ENCODE data around the gene NTM.
A peak's percentile ranks its signal among the peaks of the same experiment; 100 is the strongest.

Gene NTM

DNA sequence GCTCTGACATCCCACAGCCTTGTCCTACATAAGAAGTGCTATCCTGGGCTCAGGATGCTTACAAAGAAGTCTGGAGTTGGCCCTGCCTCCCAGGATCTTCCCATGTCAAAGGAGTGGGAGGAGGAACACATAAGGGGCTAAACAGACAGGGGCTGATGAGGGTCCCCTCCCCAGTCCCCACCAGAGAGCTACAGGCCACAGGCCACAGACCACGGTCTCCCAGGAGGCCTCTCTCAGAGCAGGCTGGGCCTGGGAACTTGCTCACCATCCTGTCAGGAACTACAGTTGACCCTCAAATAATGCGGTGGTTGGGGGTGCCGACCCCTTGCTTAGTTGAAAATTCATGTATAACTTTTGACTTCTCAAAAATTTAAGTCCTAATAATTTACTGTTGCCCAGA, 315.5 kb downstream of the NTM start:
- no peak overlapping the region for H3K9ac ChIP-seq (ENCODE audit: low read length)
- H3K4ac ChIP-seq (ENCODE audit: low read depth in 1 of 2, low read length in 2 of 2): no peak overlapping the region
- no peak overlapping the region for H2AFZ ChIP-seq (ENCODE audit: low read depth, low read length)
- H3K18ac ChIP-seq (ENCODE audit: low read depth in 1 of 2, low read length in 2 of 2): no peak overlapping the region
- H2BK15ac ChIP-seq (ENCODE audit: low read depth, poor library complexity, severe bottlenecking): no peak overlapping the region
- no peak overlapping the region for H2BK5ac ChIP-seq (ENCODE audit: low read depth, low read length, poor library complexity, severe bottlenecking)
- no peaks in the 10 kb centered on the region for H3K79me1 ChIP-seq (replicated peaks; ENCODE audit: low read length, poor library complexity, severe bottlenecking)
- H3K14ac ChIP-seq (ENCODE audit: low read length in 2 of 2): no peak overlapping the region
- no peaks in the 10 kb centered on the region for H3K36me3 ChIP-seq (ENCODE audit: control insufficient read depth in 1 of 2, insufficient read depth in 2 of 2, low read depth in 1 of 2, low read length in 2 of 2)
- H2BK12ac ChIP-seq (ENCODE audit: low read length in 2 of 2): no peak overlapping the region
- no peak for DNase-seq
- H3K4me1 ChIP-seq (ENCODE audit: control insufficient read depth, insufficient read depth, low read depth, low read length): peaks cover 2% of the 10 kb centered on the region
- no peaks in the 10 kb centered on the region for H3K9me3 ChIP-seq (ENCODE audit: control insufficient read depth, low read length)
- no peak overlapping the region for H4K8ac ChIP-seq (ENCODE audit: low read length)
- no peak overlapping the region for H2AK5ac ChIP-seq (ENCODE audit: low read length, severe bottlenecking)
- no peak overlapping the region for H3K23ac ChIP-seq (ENCODE audit: low read length in 2 of 2)
- no peak overlapping the region for H3K27ac ChIP-seq (ENCODE audit: low read length, poor library complexity, severe bottlenecking)
- H3K4me2 ChIP-seq (ENCODE audit: low read length, poor library complexity, severe bottlenecking): no peak overlapping the region
- H4K91ac ChIP-seq (ENCODE audit: low read length): no peak overlapping the region
- 75% methylated on average over 2 of the region's 3 CpGs for WGBS
- H3K4me3 ChIP-seq (ENCODE audit: insufficient read depth in 1 of 2, low read depth in 1 of 2, low read length in 2 of 2): no peak overlapping the region
- no peak overlapping the region for H2BK120ac ChIP-seq (ENCODE audit: low read depth, low read length)
- H3K27me3 ChIP-seq (ENCODE audit: control insufficient read depth in 1 of 2, insufficient read depth in 1 of 2, low read length in 2 of 2): peaks cover 35 to 44% of the 10 kb centered on the region in 2 experiments

DNA sequence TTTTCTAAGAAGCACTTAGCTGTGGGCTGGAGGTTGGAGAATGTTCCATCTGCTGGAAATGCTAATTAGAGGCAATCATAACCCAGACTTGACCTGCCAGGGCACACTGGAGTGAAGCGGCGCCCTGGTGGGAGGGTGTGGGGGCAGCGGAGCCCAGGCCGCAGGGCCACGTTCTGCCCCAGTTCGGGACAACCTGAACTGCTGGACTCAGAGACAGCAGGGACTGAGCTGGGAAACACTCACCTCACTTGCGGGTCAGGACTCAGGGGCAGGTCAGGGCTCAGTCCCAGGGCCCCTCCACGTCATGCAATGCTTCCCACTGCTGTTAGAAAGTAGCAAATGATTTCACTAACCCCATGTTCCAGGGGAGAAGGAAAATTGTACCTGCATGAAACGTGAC, 316.4 kb downstream of the NTM start:
- H3K14ac ChIP-seq (ENCODE audit: low read length in 2 of 2): no peak overlapping the region
- no peak overlapping the region for H2BK5ac ChIP-seq (ENCODE audit: low read depth, low read length, poor library complexity, severe bottlenecking)
- H3K4me2 ChIP-seq (ENCODE audit: low read length, poor library complexity, severe bottlenecking): no peak overlapping the region
- WGBS: 95% methylated on average over 9 of the region's 9 CpGs
- H4K91ac ChIP-seq (ENCODE audit: low read length): no peak overlapping the region
- no peak overlapping the region for H2BK12ac ChIP-seq (ENCODE audit: low read length in 2 of 2)
- H3K79me1 ChIP-seq (replicated peaks; ENCODE audit: low read length, poor library complexity, severe bottlenecking): no peaks in the 10 kb centered on the region
- H3K23ac ChIP-seq (ENCODE audit: low read length in 2 of 2): no peak overlapping the region
- no peak overlapping the region for H2BK15ac ChIP-seq (ENCODE audit: low read depth, poor library complexity, severe bottlenecking)
- H3K36me3 ChIP-seq (ENCODE audit: control insufficient read depth in 1 of 2, insufficient read depth in 2 of 2, low read depth in 1 of 2, low read length in 2 of 2): no peaks in the 10 kb centered on the region
- no peak overlapping the region for H3K4me3 ChIP-seq (ENCODE audit: insufficient read depth in 1 of 2, low read depth in 1 of 2, low read length in 2 of 2)
- H3K27ac ChIP-seq (ENCODE audit: low read length, poor library complexity, severe bottlenecking): no peak overlapping the region
- no peaks in the 10 kb centered on the region for H3K9me3 ChIP-seq (ENCODE audit: control insufficient read depth, low read length)
- H2BK120ac ChIP-seq (ENCODE audit: low read depth, low read length): no peak overlapping the region
- H3K4ac ChIP-seq (ENCODE audit: low read depth in 1 of 2, low read length in 2 of 2): no peak overlapping the region
- H3K27me3 ChIP-seq (ENCODE audit: control insufficient read depth in 1 of 2, insufficient read depth in 1 of 2, low read length in 2 of 2): peaks cover 37 to 41% of the 10 kb centered on the region in 2 experiments
- no peak overlapping the region for H3K9ac ChIP-seq (ENCODE audit: low read length)
- H4K8ac ChIP-seq (ENCODE audit: low read length): no peak overlapping the region
- H2AFZ ChIP-seq (ENCODE audit: low read depth, low read length): no peak overlapping the region
- DNase-seq: no peak
- no peak overlapping the region for H3K18ac ChIP-seq (ENCODE audit: low read depth in 1 of 2, low read length in 2 of 2)
- H2AK5ac ChIP-seq (ENCODE audit: low read length, severe bottlenecking): no peak overlapping the region
- peaks cover 2% of the 10 kb centered on the region for H3K4me1 ChIP-seq (ENCODE audit: control insufficient read depth, insufficient read depth, low read depth, low read length)

DNA sequence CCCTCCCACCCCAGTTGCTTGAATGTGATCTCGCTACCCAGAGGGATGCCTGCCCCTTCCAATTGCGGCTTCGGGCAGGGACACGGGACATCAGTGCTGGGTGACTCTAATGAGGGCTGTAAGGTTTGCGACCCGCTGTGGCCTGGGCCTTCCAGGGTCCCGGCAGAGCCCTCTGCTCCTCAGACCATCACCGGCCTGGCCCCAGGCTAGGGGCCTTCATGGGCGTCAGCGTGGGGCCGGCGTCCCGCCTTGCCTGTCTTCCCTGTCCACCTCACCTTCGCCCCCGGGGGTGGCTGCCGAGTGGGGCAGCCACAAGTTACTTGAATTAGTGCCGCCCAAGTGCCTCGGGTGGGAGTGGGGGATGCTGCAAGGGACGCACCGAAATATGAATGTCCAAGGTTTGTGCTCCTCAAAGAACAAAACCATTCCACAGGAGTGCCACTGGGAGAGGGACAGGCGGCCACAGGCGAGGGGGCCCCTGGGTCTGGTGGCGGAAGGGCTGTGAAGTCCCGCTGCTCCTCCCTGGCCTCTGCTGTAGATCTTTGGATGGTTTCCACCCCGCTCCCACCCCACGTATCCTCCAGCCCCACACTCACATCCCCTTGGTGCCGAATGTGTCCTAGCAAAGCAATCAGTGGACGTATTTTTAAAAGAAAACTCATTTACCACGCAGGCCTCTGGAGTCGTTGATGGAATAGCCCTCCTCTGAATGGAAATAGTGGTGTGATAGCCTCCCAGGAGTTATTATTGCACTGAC, 317.1 kb downstream of the NTM start:
- no peak for DNase-seq
- Histone ChIP-seq H3K23ac (ENCODE audit: low read length in 2 of 2) (no peak overlapping the region), H2BK12ac (ENCODE audit: low read length in 2 of 2) (no peak overlapping the region), H2BK120ac (ENCODE audit: low read depth, low read length) (no peak overlapping the region), H4K91ac (ENCODE audit: low read length) (no peak overlapping the region), H2BK5ac (ENCODE audit: low read depth, low read length, poor library complexity, severe bottlenecking) (no peak overlapping the region), H3K18ac (ENCODE audit: low read depth in 1 of 2, low read length in 2 of 2) (no peak overlapping the region), H3K14ac (ENCODE audit: low read length in 2 of 2) (no peak overlapping the region), H3K4me1 (ENCODE audit: control insufficient read depth, insufficient read depth, low read depth, low read length) (peaks cover 2% of the 10 kb centered on the region), H3K9ac (ENCODE audit: low read length) (no peak overlapping the region), H3K27me3 (ENCODE audit: control insufficient read depth in 1 of 2, insufficient read depth in 1 of 2, low read length in 2 of 2) (peaks cover 35 to 42% of the 10 kb centered on the region in 2 experiments), H3K27ac (ENCODE audit: low read length, poor library complexity, severe bottlenecking) (no peak overlapping the region), H3K4ac (ENCODE audit: low read depth in 1 of 2, low read length in 2 of 2) (no peak overlapping the region), H2AK5ac (ENCODE audit: low read length, severe bottlenecking) (no peak overlapping the region), H2BK15ac (ENCODE audit: low read depth, poor library complexity, severe bottlenecking) (no peak overlapping the region), H2AFZ (ENCODE audit: low read depth, low read length) (no peak overlapping the region), H3K4me3 (ENCODE audit: insufficient read depth in 1 of 2, low read depth in 1 of 2, low read length in 2 of 2) (peak overlapping the region in 1 of 2 experiments; percentile 75), H3K9me3 (ENCODE audit: control insufficient read depth, low read length) (no peaks in the 10 kb centered on the region), H3K79me1 (replicated peaks; ENCODE audit: low read length, poor library complexity, severe bottlenecking) (no peaks in the 10 kb centered on the region), H4K8ac (ENCODE audit: low read length) (no peak overlapping the region), H3K4me2 (ENCODE audit: low read length, poor library complexity, severe bottlenecking) (no peak overlapping the region), H3K36me3 (ENCODE audit: control insufficient read depth in 1 of 2, insufficient read depth in 2 of 2, low read depth in 1 of 2, low read length in 2 of 2) (no peaks in the 10 kb centered on the region)
- WGBS: 85% methylated on average over 30 of the region's 30 CpGs

DNA sequence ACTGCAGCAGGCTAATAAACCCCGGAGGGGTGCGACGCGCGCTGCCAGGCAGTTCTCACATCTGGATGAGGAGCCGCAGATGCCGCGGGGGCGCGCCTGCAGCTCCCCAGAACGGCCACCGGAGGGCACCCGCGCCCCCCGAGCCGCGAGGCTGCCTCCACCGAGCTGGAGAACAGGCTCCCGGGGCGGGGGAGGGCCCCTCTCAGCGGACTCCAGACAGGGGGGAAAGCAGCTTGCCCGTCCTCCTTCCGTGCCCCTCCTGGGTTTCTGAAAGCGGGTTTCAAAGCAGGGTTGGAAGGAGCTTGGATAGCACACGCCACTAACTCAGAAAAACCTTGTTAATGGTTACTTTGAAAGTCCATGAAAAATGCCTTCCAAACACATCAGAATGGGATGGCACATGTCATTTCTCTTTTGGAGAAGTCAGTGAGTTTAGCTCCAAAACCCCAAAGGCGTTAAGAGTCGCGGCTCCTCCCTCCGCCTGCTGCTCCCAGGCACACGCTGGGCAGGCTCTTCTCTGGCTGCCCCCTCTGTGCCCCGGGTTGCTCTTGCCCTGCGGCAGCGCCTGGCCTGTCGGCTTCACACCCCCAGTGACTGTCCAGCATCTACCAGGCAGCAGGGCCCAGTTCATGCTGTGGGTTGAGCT, 317.8 kb downstream of the NTM start:
- Histone ChIP-seq H4K91ac (ENCODE audit: low read length) (no peak overlapping the region), H3K27me3 (ENCODE audit: control insufficient read depth in 1 of 2, insufficient read depth in 1 of 2, low read length in 2 of 2) (peaks cover 28 to 47% of the 10 kb centered on the region in 2 experiments), H2AFZ (ENCODE audit: low read depth, low read length) (no peak overlapping the region), H2BK15ac (ENCODE audit: low read depth, poor library complexity, severe bottlenecking) (no peak overlapping the region), H3K79me1 (replicated peaks; ENCODE audit: low read length, poor library complexity, severe bottlenecking) (no peaks in the 10 kb centered on the region), H3K36me3 (ENCODE audit: control insufficient read depth in 1 of 2, insufficient read depth in 2 of 2, low read depth in 1 of 2, low read length in 2 of 2) (no peaks in the 10 kb centered on the region), H2BK12ac (ENCODE audit: low read length in 2 of 2) (no peak overlapping the region), H2BK120ac (ENCODE audit: low read depth, low read length) (no peak overlapping the region), H3K9me3 (ENCODE audit: control insufficient read depth, low read length) (no peaks in the 10 kb centered on the region), H3K4me1 (ENCODE audit: control insufficient read depth, insufficient read depth, low read depth, low read length) (peaks cover 2% of the 10 kb centered on the region), H3K4me3 (ENCODE audit: insufficient read depth in 1 of 2, low read depth in 1 of 2, low read length in 2 of 2) (peak overlapping the region in 1 of 2 experiments; percentile 75), H3K23ac (ENCODE audit: low read length in 2 of 2) (no peak overlapping the region), H2AK5ac (ENCODE audit: low read length, severe bottlenecking) (no peak overlapping the region), H3K9ac (ENCODE audit: low read length) (peak overlapping the region; percentile 77), H3K18ac (ENCODE audit: low read depth in 1 of 2, low read length in 2 of 2) (no peak overlapping the region), H2BK5ac (ENCODE audit: low read depth, low read length, poor library complexity, severe bottlenecking) (no peak overlapping the region), H3K27ac (ENCODE audit: low read length, poor library complexity, severe bottlenecking) (no peak overlapping the region), H3K14ac (ENCODE audit: low read length in 2 of 2) (no peak overlapping the region), H4K8ac (ENCODE audit: low read length) (no peak overlapping the region), H3K4ac (ENCODE audit: low read depth in 1 of 2, low read length in 2 of 2) (no peak overlapping the region), H3K4me2 (ENCODE audit: low read length, poor library complexity, severe bottlenecking) (peak overlapping the region; percentile 60)
- 24% methylated on average over 32 of the region's 34 CpGs for WGBS
- peak; percentile 53 for DNase-seq

All from mesenchymal stem cell (in vitro differentiated cells and primary cell).